ENCODE measurements around the gene NSUN4.
A peak's percentile ranks its signal among the peaks of the same experiment; 100 is the strongest.

Gene NSUN4

GRCh38 chr1:46368791-46369190 is 28.2 kb downstream of the NSUN4 start:
- DNase-seq = no peak

DNA sequence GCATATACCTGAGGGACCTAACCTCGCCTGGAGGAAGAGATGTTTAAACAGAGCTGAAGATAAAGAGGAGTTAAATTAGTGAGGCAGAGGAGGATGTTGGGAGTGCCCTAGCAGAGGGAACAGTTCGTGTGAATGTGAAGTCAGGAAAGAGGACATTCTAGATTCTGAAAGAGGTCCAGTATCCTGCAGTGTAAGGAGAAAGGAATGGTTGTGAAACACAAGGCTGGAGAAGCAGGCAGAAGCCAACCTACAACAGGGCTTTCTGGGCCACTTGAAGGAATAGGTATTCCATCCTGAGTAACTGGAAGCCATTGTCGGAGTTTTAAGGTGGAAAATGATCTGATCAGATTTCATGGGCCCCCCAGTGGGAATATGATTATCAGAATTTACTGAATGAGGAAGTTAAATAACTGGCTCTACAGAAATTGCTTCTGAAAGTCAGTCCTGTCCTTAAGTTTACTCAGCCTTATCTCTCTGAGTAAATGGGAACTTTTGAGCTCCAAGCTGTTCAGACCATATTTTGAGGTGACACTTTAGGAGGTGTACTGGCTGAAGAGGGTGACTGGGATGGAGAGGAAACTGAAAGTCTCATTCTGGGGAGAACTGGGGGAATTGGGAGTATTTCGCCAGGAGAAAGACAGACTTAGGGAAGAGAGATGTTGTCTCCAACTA is 29.1 kb downstream of the NSUN4 start:
- no peak for DNase-seq

- no peak for DNase-seq
Measured at GRCh38 chr1:46370214-46370633, 29.6 kb downstream of the NSUN4 start.

GRCh38 chr1:46372431-46372830 is 31.8 kb downstream of the NSUN4 start:
- DNase-seq = no peak

- no peak for DNase-seq
Measured at GRCh38 chr1:46379996-46380395, 39.4 kb downstream of the NSUN4 start.

- no peak for DNase-seq
Measured at GRCh38 chr1:46380508-46380907, 39.9 kb downstream of the NSUN4 start.

GRCh38 chr1:46393510-46393909 is 52.9 kb downstream of the NSUN4 start:
- DNase-seq = no peak

DNA sequence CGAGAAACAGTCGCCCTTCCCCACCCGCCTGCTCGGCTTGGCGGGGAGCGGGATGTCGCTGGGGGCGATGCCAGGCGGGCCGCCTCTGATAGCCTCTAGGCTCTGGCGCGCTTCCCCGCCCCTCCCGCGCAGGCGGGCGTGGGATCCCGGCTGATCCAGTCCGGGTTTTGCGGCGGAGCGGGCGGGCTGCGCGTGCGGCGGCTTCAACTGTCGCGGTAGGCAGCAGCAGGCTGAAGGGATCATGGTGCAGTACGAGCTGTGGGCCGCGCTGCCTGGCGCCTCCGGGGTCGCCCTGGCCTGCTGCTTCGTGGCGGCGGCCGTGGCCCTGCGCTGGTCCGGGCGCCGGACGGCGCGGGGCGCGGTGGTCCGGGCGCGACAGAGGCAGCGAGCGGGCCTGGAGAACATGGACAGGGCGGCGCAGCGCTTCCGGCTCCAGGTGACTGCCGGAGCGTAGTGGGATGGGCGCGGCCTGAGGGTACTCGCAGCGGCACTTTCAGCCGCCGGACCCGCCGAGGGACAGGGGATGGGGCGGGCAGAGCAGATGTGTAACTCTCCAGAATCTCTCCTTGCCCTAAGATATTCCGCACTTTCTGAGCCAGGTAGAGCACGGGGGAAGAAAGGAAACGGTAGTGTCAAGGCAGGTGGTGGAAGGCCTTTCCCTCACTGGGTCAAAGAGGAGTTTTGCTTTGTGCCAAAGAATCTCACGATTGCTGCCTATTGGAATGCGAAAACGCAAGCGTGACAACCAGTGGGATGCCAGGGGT is 53.7 kb downstream of the NSUN4 start, which contains the start of gene FAAH:
Gene FAAH, plus strand, starts transcription at position 210 of the 764 bp plus-strand sequence. Its CDS starts 32 bp downstream, at position 242.
- DNase-seq = peak; percentile 80

- no peak for DNase-seq
Measured at GRCh38 chr1:46394872-46395465, 54.4 kb downstream of the NSUN4 start.

- peak; percentile 89 for DNase-seq
Measured at GRCh38 chr1:46396441-46397398, 56.1 kb downstream of the NSUN4 start.

- DNase-seq = no peak
Measured at GRCh38 chr1:46399307-46399706, 58.7 kb downstream of the NSUN4 start.

GRCh38 chr1:46400421-46400820 is 59.8 kb downstream of the NSUN4 start:
- DNase-seq = no peak

DNA sequence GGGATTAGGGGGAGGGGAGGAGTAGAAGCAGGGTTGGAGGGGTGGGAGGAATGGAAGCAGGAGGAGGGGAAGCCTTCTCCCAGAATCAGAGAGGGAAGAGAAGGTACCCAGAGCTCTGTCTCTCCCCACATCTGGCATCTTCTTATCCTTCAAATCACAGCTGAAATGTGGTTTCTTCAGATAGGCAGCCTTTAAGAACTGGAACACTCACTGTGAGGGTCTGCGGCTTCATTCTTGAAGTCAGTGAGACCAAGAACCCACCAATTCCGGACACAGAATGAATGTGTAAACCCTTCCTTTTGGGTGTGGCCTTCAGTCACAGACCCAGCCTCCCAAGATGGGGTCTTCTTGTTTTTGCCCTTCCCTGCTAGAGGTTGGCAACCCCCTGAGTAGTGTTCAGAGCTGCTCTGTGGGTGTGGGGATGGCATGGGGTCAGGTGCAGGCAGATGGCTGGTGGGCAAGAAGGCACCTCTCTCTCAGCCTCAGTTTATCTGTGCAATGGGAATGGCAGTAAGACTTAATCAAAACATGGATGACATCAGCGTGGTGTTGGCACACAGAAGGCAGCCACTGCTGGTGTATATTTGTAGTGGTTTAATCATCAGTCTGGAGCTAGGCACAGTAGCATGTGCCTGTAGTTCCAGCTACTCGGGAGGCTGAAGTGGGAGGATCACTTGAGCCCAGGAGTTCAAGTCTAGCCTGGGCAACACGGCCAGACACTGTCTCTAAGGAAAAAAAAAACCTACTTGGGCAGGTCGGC is 60.7 kb downstream of the NSUN4 start:
- DNase-seq = no peak

DNA sequence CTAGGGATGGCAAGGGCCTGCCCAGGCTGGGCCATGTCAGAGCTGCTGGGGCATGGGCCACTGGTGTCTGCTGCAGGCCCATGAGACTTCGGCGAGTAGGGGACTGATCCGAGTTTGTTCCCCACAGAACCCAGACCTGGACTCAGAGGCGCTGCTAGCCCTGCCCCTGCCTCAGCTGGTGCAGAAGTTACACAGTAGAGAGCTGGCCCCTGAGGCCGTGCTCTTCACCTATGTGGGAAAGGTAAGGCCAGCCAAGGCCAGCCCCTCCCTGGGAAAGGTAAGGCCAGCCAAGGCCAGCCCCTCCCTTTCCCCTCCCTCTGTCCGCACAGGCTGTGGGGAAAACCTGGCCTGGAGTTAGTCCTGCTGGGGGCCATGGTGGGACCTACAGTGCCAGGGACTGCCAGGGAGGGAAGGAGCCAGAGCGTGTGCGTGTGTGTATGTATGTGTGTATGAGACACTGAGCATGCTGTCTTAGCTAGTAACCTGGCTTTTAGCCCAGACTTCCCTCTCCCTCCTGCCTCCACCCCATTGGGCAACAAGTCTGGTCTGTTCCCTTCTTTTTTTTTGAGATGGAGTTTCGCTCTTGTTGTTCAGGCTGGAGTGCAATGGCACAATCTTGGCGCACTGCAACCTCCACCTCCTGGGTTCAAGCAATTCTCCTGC is 61.5 kb downstream of the NSUN4 start:
- peak; percentile 92 for DNase-seq

GRCh38 chr1:46403916-46404315 is 63.3 kb downstream of the NSUN4 start:
- no peak for DNase-seq

GRCh38 chr1:46404482-46405196 is 64.0 kb downstream of the NSUN4 start:
- no peak for DNase-seq

DNA sequence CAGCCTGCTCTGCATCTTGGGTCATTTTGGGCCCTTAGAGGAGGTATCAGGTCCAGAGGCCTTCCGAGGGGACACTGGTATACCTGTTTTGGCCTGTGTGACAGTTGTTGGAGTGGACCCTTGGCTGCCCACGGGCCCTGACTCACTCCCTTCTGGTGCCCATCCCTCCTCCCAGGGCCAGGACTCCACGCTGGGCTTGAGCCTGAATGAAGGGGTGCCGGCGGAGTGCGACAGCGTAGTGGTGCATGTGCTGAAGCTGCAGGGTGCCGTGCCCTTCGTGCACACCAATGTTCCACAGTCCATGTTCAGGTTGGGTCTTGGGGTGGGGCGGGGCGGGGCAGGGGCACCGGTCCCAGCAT is 64.6 kb downstream of the NSUN4 start:
- no peak for DNase-seq

- no peak for DNase-seq
Measured at GRCh38 chr1:46405724-46406123, 65.1 kb downstream of the NSUN4 start.

DNA sequence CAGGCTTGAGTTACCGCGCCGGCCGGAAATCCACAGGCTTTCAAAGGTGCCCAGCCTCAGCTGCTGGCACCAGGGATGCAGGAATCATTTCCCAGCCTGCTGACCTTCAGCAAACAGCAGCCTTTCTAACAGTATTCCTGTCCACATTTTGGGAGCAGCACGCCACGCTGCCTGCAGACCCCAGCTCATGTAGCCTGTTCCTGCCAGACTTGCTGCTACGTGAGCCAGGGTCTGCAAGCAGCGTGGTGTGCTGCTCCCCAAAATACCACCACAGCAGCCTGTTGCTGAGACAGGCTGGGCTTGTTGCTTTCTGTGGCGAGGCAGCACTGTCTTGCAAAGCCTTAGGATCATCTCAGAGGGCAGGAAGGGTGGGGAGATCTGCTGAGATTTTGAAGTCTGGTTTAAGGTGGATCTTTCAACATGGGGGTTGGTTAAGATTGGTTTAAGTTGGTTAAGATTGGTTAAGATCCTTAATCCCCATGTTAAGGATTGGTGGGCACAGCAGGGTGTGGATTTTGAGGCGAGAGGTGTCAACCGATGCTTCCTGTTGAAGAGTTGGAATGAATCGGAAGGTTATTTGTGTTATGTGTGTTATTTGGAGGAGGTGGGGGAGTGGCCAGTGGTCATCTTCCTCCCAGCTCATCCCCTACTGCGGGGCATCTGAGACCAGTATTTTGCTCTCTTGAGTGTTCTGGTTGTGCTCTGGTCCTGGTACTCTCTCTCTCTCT is 66.4 kb downstream of the NSUN4 start:
- no peak for DNase-seq

DNA sequence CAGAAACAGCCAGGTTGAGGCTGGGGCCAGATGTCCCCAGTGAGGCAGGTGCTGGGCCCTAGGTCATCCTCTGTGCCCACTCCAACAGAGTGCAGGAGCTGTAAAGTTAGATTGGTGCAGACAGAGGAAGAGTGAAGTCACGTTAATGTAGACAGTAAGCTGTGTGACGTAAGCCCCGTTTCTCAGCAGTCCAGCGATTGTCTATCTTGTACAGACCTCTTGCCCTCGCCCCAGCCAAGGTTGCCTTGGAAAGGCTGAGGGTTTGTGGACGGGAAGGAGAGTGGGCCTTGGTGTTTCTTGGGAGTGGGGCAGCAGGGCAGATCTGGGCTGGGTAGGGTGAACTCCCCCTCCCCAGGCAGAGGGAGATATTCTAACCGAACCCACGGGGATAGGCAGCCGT is 67.0 kb downstream of the NSUN4 start:
- no peak for DNase-seq
